Measurements from ENCODE around the gene TMEM163.

DNA sequence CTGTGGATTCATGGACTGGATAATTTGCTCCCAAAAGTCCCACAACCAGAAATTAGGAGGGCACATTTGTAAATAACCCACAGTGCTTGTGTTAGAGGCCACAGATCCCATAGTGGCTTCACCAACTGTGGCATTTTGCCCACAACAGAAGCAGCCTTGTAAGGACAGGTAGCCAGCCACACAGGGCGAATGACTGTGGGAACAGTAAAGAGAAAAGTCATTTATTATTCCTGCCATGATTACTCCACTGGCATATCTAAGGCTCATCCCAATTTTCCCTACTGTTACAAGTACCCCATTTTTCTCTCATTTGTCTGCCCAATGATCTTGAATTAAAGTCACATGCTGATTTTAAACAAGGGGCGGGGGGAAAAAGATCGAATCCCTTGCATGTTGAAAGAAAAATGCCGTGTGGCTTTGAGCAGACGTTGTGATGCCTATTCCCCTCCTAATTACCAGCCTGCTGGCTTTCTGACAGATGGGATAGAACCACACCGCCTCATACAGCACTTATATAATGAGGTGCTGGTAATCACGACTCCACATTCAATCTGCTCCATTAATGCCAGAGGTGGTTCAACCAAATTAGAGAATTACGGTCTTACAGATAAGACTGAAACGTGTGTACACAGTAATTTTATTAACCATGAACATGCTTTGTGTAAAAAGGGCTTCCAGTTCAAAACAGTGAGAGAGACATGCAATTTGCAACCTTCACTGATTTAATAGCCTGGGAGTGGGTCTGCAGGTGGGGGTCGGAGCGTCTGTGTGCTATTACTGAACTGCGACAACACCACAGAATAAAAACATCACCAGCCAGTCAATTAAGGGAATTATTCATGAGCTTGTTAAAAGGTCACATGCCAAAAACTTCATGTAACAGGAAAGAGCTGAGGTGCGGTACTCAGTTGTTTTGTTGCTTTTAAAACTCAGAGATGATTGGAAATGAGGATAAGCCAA is 196.0 kb downstream of the TMEM163 start:
- no peak for TF ChIP-seq EP300 (IDR thresholded peaks at IDR 0.05)
- TF ChIP-seq, protein P1, sequence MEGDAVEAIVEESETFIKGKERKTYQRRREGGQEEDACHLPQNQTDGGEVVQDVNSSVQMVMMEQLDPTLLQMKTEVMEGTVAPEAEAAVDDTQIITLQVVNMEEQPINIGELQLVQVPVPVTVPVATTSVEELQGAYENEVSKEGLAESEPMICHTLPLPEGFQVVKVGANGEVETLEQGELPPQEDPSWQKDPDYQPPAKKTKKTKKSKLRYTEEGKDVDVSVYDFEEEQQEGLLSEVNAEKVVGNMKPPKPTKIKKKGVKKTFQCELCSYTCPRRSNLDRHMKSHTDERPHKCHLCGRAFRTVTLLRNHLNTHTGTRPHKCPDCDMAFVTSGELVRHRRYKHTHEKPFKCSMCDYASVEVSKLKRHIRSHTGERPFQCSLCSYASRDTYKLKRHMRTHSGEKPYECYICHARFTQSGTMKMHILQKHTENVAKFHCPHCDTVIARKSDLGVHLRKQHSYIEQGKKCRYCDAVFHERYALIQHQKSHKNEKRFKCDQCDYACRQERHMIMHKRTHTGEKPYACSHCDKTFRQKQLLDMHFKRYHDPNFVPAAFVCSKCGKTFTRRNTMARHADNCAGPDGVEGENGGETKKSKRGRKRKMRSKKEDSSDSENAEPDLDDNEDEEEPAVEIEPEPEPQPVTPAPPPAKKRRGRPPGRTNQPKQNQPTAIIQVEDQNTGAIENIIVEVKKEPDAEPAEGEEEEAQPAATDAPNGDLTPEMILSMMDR (IDR thresholded peaks at IDR 0.05), result no peak
